IMR-90 (cell line): ENCODE results near the gene ZNF691. TPM values are rescaled to one million over a fixed set of nuclear protein-coding genes. Genes with fewer than 3 reads are reported as not detected.

Experiments
- ATAC-seq: fragments of 200-7000 bp; cut with Tn5 transposase; 2 replicates; pipeline ENCODE4 v1.9.1; 2020; ENCODE audit warnings: low read depth, mild to moderate bottlenecking, moderate library complexity
- BruUV-seq: library from RNA; stranded (reverse); fragments of 400-500 nt; replicated peaks from 2 replicates; lab custom pipeline; 2021; lab: Mats Ljungman, UMichigan
- CTCF ChIA-PET: fragments of 300-600 bp; formaldehyde crosslinking; extraction: SDS; loops from one replicate; lab custom pipeline; 2021; ENCODE audit warnings: antibody characterized with exemption; lab: Yijun Ruan, JAX
- POLR2A ChIA-PET: fragments of 300-600 bp; sonication (Branson Sonifier 250); formaldehyde crosslinking; loops from one replicate; lab custom pipeline; 2022; ENCODE audit warnings: antibody characterized with exemption; ENCODE audit not compliant: unreplicated experiment; lab: Charles Lee
- DNase-seq: peaks from one replicate; pipeline ENCODE4 v3.0.0; 2013
- H2AFZ ChIP-seq: replicated peaks from 2 replicates; pipeline ENCODE3; 2013; ENCODE audit warnings: low read length, mild to moderate bottlenecking; ENCODE audit not compliant: poor library complexity
- H2AK5ac ChIP-seq: 2 replicates; pipeline ENCODE4 v1.6.1; 2013; ENCODE audit warnings: low read depth, low read length, inconsistent platforms
- H2AK9ac ChIP-seq: replicated peaks from 2 replicates; pipeline ENCODE3; 2013; ENCODE audit warnings: mild to moderate bottlenecking, low read depth, low read length, moderate library complexity; ENCODE audit not compliant: poor library complexity
- H2BK120ac ChIP-seq: 2 replicates; pipeline ENCODE4 v1.6.1; 2013; ENCODE audit warnings: low read depth, low read length, inconsistent platforms
- H2BK15ac ChIP-seq: 3 replicates; pipeline ENCODE4 v1.6.1; 2013; ENCODE audit warnings: low read depth, low read length, inconsistent platforms
- H2BK20ac ChIP-seq: 2 replicates; pipeline ENCODE4 v1.6.1; 2013; ENCODE audit warnings: low read depth, mild to moderate bottlenecking, inconsistent platforms, low read length, moderate library complexity
- H2BK5ac ChIP-seq: 2 replicates; pipeline ENCODE4 v1.6.1; 2013; ENCODE audit warnings: mild to moderate bottlenecking, low read depth, low read length, inconsistent platforms; ENCODE audit not compliant: poor library complexity, severe bottlenecking
- H3K14ac ChIP-seq: replicated peaks from 2 replicates; pipeline ENCODE4 v1.6.1; 2013; ENCODE audit warnings: low read depth, low read length, inconsistent platforms
- H3K18ac ChIP-seq: 2 replicates; pipeline ENCODE4 v1.6.1; 2013; ENCODE audit warnings: low read depth, low read length, control low read depth
- H3K23ac ChIP-seq: 2 replicates; pipeline ENCODE4 v1.6.1; 2013; ENCODE audit warnings: low read depth, low read length, inconsistent platforms
- H3K27ac ChIP-seq: 2 replicates; pipeline ENCODE4 v1.5.1; 2013; ENCODE audit warnings: mild to moderate bottlenecking, control low read depth, low read length; ENCODE audit not compliant: insufficient read depth
- H3K27me3 ChIP-seq: 2 replicates; pipeline ENCODE4 v1.6.1; 2013; ENCODE audit warnings: low read length; ENCODE audit not compliant: control insufficient read depth, insufficient read depth
- H3K36me3 ChIP-seq: 2 replicates; pipeline ENCODE4 v1.6.1; 2013; ENCODE audit warnings: low read length, mixed read lengths; ENCODE audit not compliant: control insufficient read depth, insufficient read depth
- H3K4ac ChIP-seq: 2 replicates; pipeline ENCODE4 v1.6.1; 2013; ENCODE audit warnings: low read depth, low read length, inconsistent platforms
- H3K4me1 ChIP-seq: 2 replicates; pipeline ENCODE4 v1.6.1; 2013; ENCODE audit warnings: low read length, mixed read lengths; ENCODE audit not compliant: control insufficient read depth, insufficient read depth
- H3K4me2 ChIP-seq: 2 replicates; pipeline ENCODE4 v1.6.1; 2013; ENCODE audit warnings: low read depth, mild to moderate bottlenecking, control low read depth, low read length, moderate library complexity
- H3K4me3 ChIP-seq: 2 replicates; pipeline ENCODE4 v1.5.1; 2013; ENCODE audit warnings: low read depth, mild to moderate bottlenecking, control low read depth, low read length, moderate library complexity; ENCODE audit not compliant: insufficient read depth
- H3K56ac ChIP-seq: 2 replicates; pipeline ENCODE4 v1.6.1; 2013; ENCODE audit warnings: low read length, inconsistent platforms; ENCODE audit not compliant: insufficient read depth; ENCODE audit errors: extremely low read depth
- H3K79me1 ChIP-seq, 2 experiments: 2 replicates each; pipeline ENCODE4 v1.6.1; 2013; ENCODE audit warnings: low read length in 2 of 2, inconsistent platforms in 1 of 2, low read depth in 1 of 2
- H3K9ac ChIP-seq: 2 replicates; pipeline ENCODE4 v1.6.1; 2013; ENCODE audit warnings: low read depth, low read length, control low read depth
- H3K9me1 ChIP-seq: 2 replicates; pipeline ENCODE4 v1.6.1; 2013; ENCODE audit warnings: low read length, inconsistent platforms; ENCODE audit not compliant: insufficient read depth
- H3K9me3 ChIP-seq: 2 replicates; pipeline ENCODE4 v1.6.1; 2013; ENCODE audit warnings: low read length; ENCODE audit not compliant: control insufficient read depth, insufficient read depth
- H4K20me1 ChIP-seq: 2 replicates; pipeline ENCODE4 v1.6.1; 2013; ENCODE audit warnings: low read length, inconsistent platforms; ENCODE audit not compliant: insufficient read depth
- H4K5ac ChIP-seq: 2 replicates; pipeline ENCODE4 v1.6.1; 2013; ENCODE audit warnings: mild to moderate bottlenecking, low read depth, low read length, control low read depth
- H4K8ac ChIP-seq, 2 experiments: 2 replicates each; pipeline ENCODE4 v1.6.1; 2013; ENCODE audit warnings: low read depth in 2 of 2, low read length in 2 of 2, control low read depth in 1 of 2, inconsistent platforms in 1 of 2
- H4K91ac ChIP-seq: 2 replicates; pipeline ENCODE4 v1.6.1; 2013; ENCODE audit warnings: low read depth, low read length, inconsistent platforms; ENCODE audit not compliant: insufficient read depth
- BHLHE40 ChIP-seq: fragments of 150-350 bp; IDR thresholded peaks from 2 replicates; pipeline ENCODE4 v1.6.1; 2016; ENCODE audit warnings: mild to moderate bottlenecking, low read depth, low read length
- CEBPB ChIP-seq: IDR thresholded peaks from 2 replicates; pipeline ENCODE4 v1.6.1; 2012; ENCODE audit warnings: low read depth, low read length, improper control_type of control experiment
- CHD1 ChIP-seq: IDR thresholded peaks from 2 replicates; pipeline ENCODE4 v1.6.1; 2012; ENCODE audit warnings: low read depth, low read length, improper control_type of control experiment
- MAFK ChIP-seq: IDR thresholded peaks from 2 replicates; pipeline ENCODE4 v1.6.1; 2012; ENCODE audit warnings: low read depth, low read length, improper control_type of control experiment
- MAZ ChIP-seq: IDR thresholded peaks from 2 replicates; pipeline ENCODE4 v1.6.1; 2012; ENCODE audit warnings: low read depth, mild to moderate bottlenecking, low read length, improper control_type of control experiment, moderate library complexity, borderline replicate concordance
- MXI1 ChIP-seq: IDR thresholded peaks from 2 replicates; pipeline ENCODE4 v1.6.1; 2012; ENCODE audit warnings: low read depth, mild to moderate bottlenecking, low read length, moderate library complexity, borderline replicate concordance
- NFE2L2 ChIP-seq: fragments of 150-350 bp; IDR thresholded peaks from 2 replicates; pipeline ENCODE4 v1.6.1; 2016; ENCODE audit warnings: low read depth, mild to moderate bottlenecking, low read length
- POLR2A ChIP-seq: IDR thresholded peaks from 2 replicates; pipeline ENCODE4 v1.6.1; 2012; ENCODE audit warnings: mild to moderate bottlenecking, low read depth, low read length
- RAD21 ChIP-seq: IDR thresholded peaks from 2 replicates; pipeline ENCODE4 v1.6.1; 2012; ENCODE audit warnings: low read length, improper control_type of control experiment
- RCOR1 ChIP-seq: IDR thresholded peaks from 2 replicates; pipeline ENCODE4 v1.6.1; 2012; ENCODE audit warnings: mild to moderate bottlenecking, low read length, improper control_type of control experiment; ENCODE audit not compliant: insufficient replicate concordance
- RFX5 ChIP-seq: IDR thresholded peaks from 2 replicates; pipeline ENCODE4 v1.8.0; 2012; ENCODE audit warnings: low read depth, mild to moderate bottlenecking, low read length, moderate library complexity
- SMC3 ChIP-seq: fragments of 150-350 bp; IDR thresholded peaks from 2 replicates; pipeline ENCODE4 v1.6.1; 2016; ENCODE audit warnings: low read depth, mild to moderate bottlenecking, antibody characterized with exemption, low read length, moderate library complexity
- WGBS, 2 experiments: methylation state at CpG; one replicate each; pipeline versions ENCODE4 v1.1.5 to v1.1.7; 2013; ENCODE audit warnings: missing lambda C conversion rate in 2 of 2; ENCODE audit not compliant: insufficient read length in 1 of 2; ENCODE audit errors: extremely low coverage in 2 of 2; 5-methylcytosine and 5-hydroxymethylcytosine counted together
- dilution Hi-C: fragments of 300-500 bp; cut with HindIII; formaldehyde crosslinking; loops from one replicate; pipeline ENCODE4 v1.14.3; 2018; ENCODE audit warnings: low sequenced_read_pairs; ENCODE audit not compliant: unreplicated experiment
- in situ Hi-C: fragments of 300-500 bp; cut with MboI; formaldehyde crosslinking; loops from 3 replicates; pipeline ENCODE4 v1.14.3; 2019; ENCODE audit warnings: low sequenced_read_pairs, inconsistent platforms, mixed read lengths
- intact Hi-C: fragments of 100-400 bp; cut with micrococcal nuclease; formaldehyde crosslinking; loops from 2 replicates; pipeline ENCODE4 v1.10.0; 2022
- polyA plus RNA-seq, 3 experiments: library from polyadenylated mRNA; depleted of rRNA; stranded (reverse); fragments of >200 nt; gene quantifications; 2 replicates each; pipeline ENCODE4 v1.2.3, GENCODE V29; 2012; ENCODE audit warnings: low replicate concordance in 1 of 3
- total RNA-seq: library from RNA; depleted of rRNA; stranded (reverse); fragments of >200 nt; gene quantifications from 2 replicates; pipeline ENCODE4 v1.2.3, GENCODE V29; 2012
- TF ChIP-seq, protein P1 (sequence below): fragments of 150-350 bp; IDR thresholded peaks from 2 replicates; pipeline ENCODE4 v1.6.1; 2016; ENCODE audit warnings: low read depth, mild to moderate bottlenecking, low read length, moderate library complexity, borderline replicate concordance
- TF ChIP-seq, protein P2 (sequence below): conservative IDR thresholded peaks from 2 replicates; pipeline ENCODE4 v1.5.1; 2012; ENCODE audit warnings: mild to moderate bottlenecking, low read depth, low read length, improper control_type of control experiment
- TF ChIP-seq, protein P3 (sequence below): fragments of 150-350 bp; IDR thresholded peaks from 2 replicates; pipeline ENCODE4 v1.6.1; 2017; ENCODE audit warnings: mild to moderate bottlenecking, antibody characterized with exemption, low read length, low read depth

ZNF691 gene
- total and polyA plus RNA-seq, 2 of the 4 experiments (the other 2 are of a cell fraction), result 6.8 to 13.6 TPM

DNA sequence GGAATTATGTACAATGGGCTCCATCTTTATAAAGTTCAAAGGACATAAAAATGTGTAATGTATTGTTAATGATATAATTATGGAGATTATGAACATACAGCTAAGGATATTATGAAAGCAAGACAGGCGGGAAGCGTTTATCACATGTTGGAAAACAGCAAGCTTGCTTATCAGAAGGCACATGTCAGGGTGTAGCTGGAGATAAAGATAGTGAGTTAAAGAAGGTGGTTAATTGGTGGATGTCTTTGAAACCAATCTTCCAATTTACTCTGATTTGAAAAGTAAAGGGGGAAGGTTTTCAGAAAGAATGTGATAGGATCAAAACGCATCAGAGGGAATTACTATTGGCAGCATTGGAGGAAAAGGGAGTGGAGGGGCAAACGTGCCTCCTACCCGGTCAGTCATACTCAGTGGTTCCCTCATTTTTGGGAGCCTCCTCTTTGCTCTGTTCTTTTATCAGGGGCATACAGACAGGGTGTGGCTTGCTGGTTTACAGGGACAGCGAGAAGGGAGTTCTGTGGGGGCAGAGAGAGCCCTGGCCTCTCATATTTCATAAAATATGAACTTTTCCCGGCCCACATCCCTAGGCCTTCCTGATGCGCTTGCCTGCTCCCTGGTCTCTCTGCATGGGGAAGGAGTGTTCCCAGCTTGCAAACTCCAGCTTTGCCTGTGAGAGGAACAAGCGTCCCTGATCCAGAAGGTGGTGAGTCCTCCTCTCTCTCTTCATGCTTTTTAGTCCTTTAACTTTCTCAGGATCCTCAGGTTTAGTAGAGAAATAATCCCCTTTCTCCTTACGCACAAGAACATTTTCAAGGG lies 21.2 kb upstream of the ZNF691 start:
- dilution Hi-C loops (no loop called here), intact Hi-C loops (no loop called here), in situ Hi-C loops (no loop called here)
- no peak overlapping the region for H3K4me3 ChIP-seq
- H2BK120ac ChIP-seq, result no peak overlapping the region
- H3K9me3 ChIP-seq, result no peaks in the 10 kb centered on the region
- no TSS peak for BruUV-seq
- no peak overlapping the region for H3K14ac ChIP-seq
- H4K8ac ChIP-seq, result no peak overlapping the region
- no peak overlapping the region for H2BK5ac ChIP-seq
- H3K4ac ChIP-seq, result no peak overlapping the region
- WGBS, 2 experiments, result 92% methylated on average over 2 of the region's 10 CpGs; no CpG with 5 or more reads in 1 of the 2 experiments
- no peak overlapping the region for H3K56ac ChIP-seq
- DNase-seq (no peak), ATAC-seq (no peak)
- H3K79me1 ChIP-seq, result peaks cover 4 to 9% of the 10 kb centered on the region in 2 experiments; a peak in 3 of 4 replicates
- no peak overlapping the region for H2BK15ac ChIP-seq
- peaks cover 4% of the 10 kb centered on the region; the same call in 1 of the 2 replicates for H3K36me3 ChIP-seq
- H3K23ac ChIP-seq, result no peak overlapping the region
- no peaks in the 10 kb centered on the region for H3K4me1 ChIP-seq
- H2BK20ac ChIP-seq, result no peak overlapping the region
- H4K5ac ChIP-seq, result no peak overlapping the region
- no peak overlapping the region for H2AK9ac ChIP-seq
- H2AK5ac ChIP-seq, result no peak overlapping the region
- no peak overlapping the region for H3K9ac ChIP-seq
- ChIA-PET CTCF (no interaction called here), POLR2A (no interaction called here)
- no peak overlapping the region; the same call in 1 of the 2 replicates for H3K18ac ChIP-seq
- H3K27me3 ChIP-seq, result no peaks in the 10 kb centered on the region
- no peaks in the 10 kb centered on the region for H3K9me1 ChIP-seq
- H2AFZ ChIP-seq, result no peak overlapping the region
- no peak overlapping the region for H4K91ac ChIP-seq
- H3K27ac ChIP-seq, result no peak overlapping the region
- H4K20me1 ChIP-seq, result no peaks in the 10 kb centered on the region
- H3K4me2 ChIP-seq, result no peak overlapping the region
- TF ChIP-seq, protein P1, sequence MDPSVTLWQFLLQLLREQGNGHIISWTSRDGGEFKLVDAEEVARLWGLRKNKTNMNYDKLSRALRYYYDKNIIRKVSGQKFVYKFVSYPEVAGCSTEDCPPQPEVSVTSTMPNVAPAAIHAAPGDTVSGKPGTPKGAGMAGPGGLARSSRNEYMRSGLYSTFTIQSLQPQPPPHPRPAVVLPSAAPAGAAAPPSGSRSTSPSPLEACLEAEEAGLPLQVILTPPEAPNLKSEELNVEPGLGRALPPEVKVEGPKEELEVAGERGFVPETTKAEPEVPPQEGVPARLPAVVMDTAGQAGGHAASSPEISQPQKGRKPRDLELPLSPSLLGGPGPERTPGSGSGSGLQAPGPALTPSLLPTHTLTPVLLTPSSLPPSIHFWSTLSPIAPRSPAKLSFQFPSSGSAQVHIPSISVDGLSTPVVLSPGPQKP, result no peak
- no peak for TF ChIP-seq RCOR1
- TF ChIP-seq, protein P2, sequence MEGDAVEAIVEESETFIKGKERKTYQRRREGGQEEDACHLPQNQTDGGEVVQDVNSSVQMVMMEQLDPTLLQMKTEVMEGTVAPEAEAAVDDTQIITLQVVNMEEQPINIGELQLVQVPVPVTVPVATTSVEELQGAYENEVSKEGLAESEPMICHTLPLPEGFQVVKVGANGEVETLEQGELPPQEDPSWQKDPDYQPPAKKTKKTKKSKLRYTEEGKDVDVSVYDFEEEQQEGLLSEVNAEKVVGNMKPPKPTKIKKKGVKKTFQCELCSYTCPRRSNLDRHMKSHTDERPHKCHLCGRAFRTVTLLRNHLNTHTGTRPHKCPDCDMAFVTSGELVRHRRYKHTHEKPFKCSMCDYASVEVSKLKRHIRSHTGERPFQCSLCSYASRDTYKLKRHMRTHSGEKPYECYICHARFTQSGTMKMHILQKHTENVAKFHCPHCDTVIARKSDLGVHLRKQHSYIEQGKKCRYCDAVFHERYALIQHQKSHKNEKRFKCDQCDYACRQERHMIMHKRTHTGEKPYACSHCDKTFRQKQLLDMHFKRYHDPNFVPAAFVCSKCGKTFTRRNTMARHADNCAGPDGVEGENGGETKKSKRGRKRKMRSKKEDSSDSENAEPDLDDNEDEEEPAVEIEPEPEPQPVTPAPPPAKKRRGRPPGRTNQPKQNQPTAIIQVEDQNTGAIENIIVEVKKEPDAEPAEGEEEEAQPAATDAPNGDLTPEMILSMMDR, result no peak
- TF ChIP-seq, protein P3, sequence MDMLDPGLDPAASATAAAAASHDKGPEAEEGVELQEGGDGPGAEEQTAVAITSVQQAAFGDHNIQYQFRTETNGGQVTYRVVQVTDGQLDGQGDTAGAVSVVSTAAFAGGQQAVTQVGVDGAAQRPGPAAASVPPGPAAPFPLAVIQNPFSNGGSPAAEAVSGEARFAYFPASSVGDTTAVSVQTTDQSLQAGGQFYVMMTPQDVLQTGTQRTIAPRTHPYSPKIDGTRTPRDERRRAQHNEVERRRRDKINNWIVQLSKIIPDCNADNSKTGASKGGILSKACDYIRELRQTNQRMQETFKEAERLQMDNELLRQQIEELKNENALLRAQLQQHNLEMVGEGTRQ, result no peak
- TF ChIP-seq SMC3, result no peak
- no peak for TF ChIP-seq CEBPB
- TF ChIP-seq MAFK, result no peak
- TF ChIP-seq MXI1, result no peak
- no peak for TF ChIP-seq NFE2L2
- no peak for TF ChIP-seq POLR2A
- TF ChIP-seq BHLHE40, result no peak
- no peak for TF ChIP-seq RFX5
- TF ChIP-seq MAZ, result no peak
- no peak for TF ChIP-seq CHD1
- no peak for TF ChIP-seq RAD21
